ENCODE results near the gene SLC12A5. TPM values are rescaled to one million over a fixed set of nuclear protein-coding genes. Genes with fewer than 3 reads are reported as not detected.

SLC12A5 gene
- total and polyA plus RNA-seq, 2 of the 4 experiments (the other 2 are of a cell fraction), result 2.2 TPM; not detected in 1

GRCh38 chr20:46107061-46107460, 78.0 kb downstream of the SLC12A5 start:
- Histone ChIP-seq H2BK120ac (ENCODE audit: low read depth, low read length) (no peak overlapping the region), H3K4ac (ENCODE audit: low read depth, low read length) (no peak overlapping the region), H3K9me1 (ENCODE audit: insufficient read depth, low read length) (no peaks in the 10 kb centered on the region), H4K91ac (ENCODE audit: insufficient read depth, low read depth, low read length) (no peak overlapping the region), H3K14ac (replicated peaks; ENCODE audit: low read depth, low read length) (no peak overlapping the region), H3K18ac (ENCODE audit: low read depth, low read length) (no peak overlapping the region), H3K9ac (ENCODE audit: low read depth, low read length) (no peak overlapping the region), H2AK5ac (ENCODE audit: low read depth, low read length) (no peak overlapping the region), H3K56ac (ENCODE audit: extremely low read depth, insufficient read depth, low read length) (no peak overlapping the region), H2BK5ac (ENCODE audit: low read depth, low read length, poor library complexity, severe bottlenecking) (no peak overlapping the region), H2BK15ac (ENCODE audit: low read depth, low read length) (no peak overlapping the region), H3K27me3 (ENCODE audit: control insufficient read depth, insufficient read depth, low read length) (peaks cover 20% of the 10 kb centered on the region), H3K4me3 (ENCODE audit: insufficient read depth, low read depth, low read length) (no peak overlapping the region), H3K27ac (ENCODE audit: insufficient read depth, low read length) (no peak overlapping the region), H3K23ac (ENCODE audit: low read depth, low read length) (no peak overlapping the region), H4K20me1 (ENCODE audit: insufficient read depth, low read length) (no peaks in the 10 kb centered on the region), H2BK20ac (ENCODE audit: low read depth, low read length) (no peak overlapping the region), H3K36me3 (ENCODE audit: control insufficient read depth, insufficient read depth, low read length) (no peaks in the 10 kb centered on the region), H4K8ac (ENCODE audit: low read depth in 2 of 2, low read length in 2 of 2) (no peak overlapping the region), H3K9me3 (ENCODE audit: control insufficient read depth, insufficient read depth, low read length) (peaks cover 3% of the 10 kb centered on the region; the same call in 1 of the 2 replicates), H4K5ac (ENCODE audit: low read depth, low read length) (no peak overlapping the region), H3K4me2 (ENCODE audit: low read depth, low read length) (no peak overlapping the region), H3K4me1 (ENCODE audit: control insufficient read depth, insufficient read depth, low read length) (no peaks in the 10 kb centered on the region), H2AFZ (replicated peaks; ENCODE audit: low read length, poor library complexity) (no peak overlapping the region), H2AK9ac (replicated peaks; ENCODE audit: low read depth, low read length, poor library complexity) (no peak overlapping the region), H3K79me1 (ENCODE audit: low read depth in 1 of 2, low read length in 2 of 2) (no peaks in the 10 kb centered on the region)
- POLR2A ChIA-PET (ENCODE audit: unreplicated experiment), result no interaction called here
- BruUV-seq (replicated peaks), result no TSS peak
- WGBS, 2 experiments (ENCODE audit: extremely low coverage in 2 of 2, insufficient read length in 1 of 2), result 63% methylated on average over 1 of the region's 6 CpGs; no CpG with 5 or more reads in 1 of the 2 experiments
- intact Hi-C loops (cut with micrococcal nuclease), result no loop called here
- dilution Hi-C loops (cut with HindIII; ENCODE audit: low sequenced_read_pairs, unreplicated experiment), result no loop called here
- CTCF ChIA-PET, result no interaction called here
- DNase-seq, result no peak
- TF ChIP-seq RFX5 (IDR thresholded peaks at IDR 0.05; ENCODE audit: low read depth, low read length) (no peak), POLR2A (IDR thresholded peaks at IDR 0.05; ENCODE audit: low read depth, low read length) (no peak), MAFK (IDR thresholded peaks at IDR 0.05; ENCODE audit: low read depth, low read length) (no peak)
- TF ChIP-seq, protein P1, sequence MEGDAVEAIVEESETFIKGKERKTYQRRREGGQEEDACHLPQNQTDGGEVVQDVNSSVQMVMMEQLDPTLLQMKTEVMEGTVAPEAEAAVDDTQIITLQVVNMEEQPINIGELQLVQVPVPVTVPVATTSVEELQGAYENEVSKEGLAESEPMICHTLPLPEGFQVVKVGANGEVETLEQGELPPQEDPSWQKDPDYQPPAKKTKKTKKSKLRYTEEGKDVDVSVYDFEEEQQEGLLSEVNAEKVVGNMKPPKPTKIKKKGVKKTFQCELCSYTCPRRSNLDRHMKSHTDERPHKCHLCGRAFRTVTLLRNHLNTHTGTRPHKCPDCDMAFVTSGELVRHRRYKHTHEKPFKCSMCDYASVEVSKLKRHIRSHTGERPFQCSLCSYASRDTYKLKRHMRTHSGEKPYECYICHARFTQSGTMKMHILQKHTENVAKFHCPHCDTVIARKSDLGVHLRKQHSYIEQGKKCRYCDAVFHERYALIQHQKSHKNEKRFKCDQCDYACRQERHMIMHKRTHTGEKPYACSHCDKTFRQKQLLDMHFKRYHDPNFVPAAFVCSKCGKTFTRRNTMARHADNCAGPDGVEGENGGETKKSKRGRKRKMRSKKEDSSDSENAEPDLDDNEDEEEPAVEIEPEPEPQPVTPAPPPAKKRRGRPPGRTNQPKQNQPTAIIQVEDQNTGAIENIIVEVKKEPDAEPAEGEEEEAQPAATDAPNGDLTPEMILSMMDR (conservative IDR thresholded peaks at IDR 0.05; ENCODE audit: low read depth, low read length), result no peak
- in situ Hi-C loops (cut with MboI; ENCODE audit: low sequenced_read_pairs), result no loop called here
- ATAC-seq (ENCODE audit: low read depth), result no peak
